A549 (cell line): Measurements from ENCODE around the gene CA11.

Source experiments
- ELK1 ChIP-seq: fragments of 150-350 bp; IDR thresholded peaks from 2 replicates; pipeline ENCODE4 v1.6.1; 2014; ENCODE audit warnings: low read depth, mild to moderate bottlenecking, low read length
- HDAC2 ChIP-seq: fragments of 200-600 bp; sonication (generic); IDR thresholded peaks from 2 replicates; pipeline ENCODE4 v1.6.1; 2016
- HES2 ChIP-seq: fragments of >200 bp; sonication (Bioruptor Twin); formaldehyde crosslinking; IDR thresholded peaks from 2 replicates; pipeline ENCODE4 v1.6.1; 2016
- MAZ ChIP-seq: fragments of 150-350 bp; IDR thresholded peaks from 2 replicates; pipeline ENCODE4 v1.6.1; 2014; ENCODE audit warnings: antibody characterized with exemption, low read depth, low read length, borderline replicate concordance
- POLR2A ChIP-seq: IDR thresholded peaks from 2 replicates; pipeline ENCODE4 v1.6.1; 2012; ENCODE audit warnings: mild to moderate bottlenecking, low read length
- RAD21 ChIP-seq, 2 experiments: fragments of >200 bp in 1 of 2; sonication (Bioruptor Twin) in 1 of 2; formaldehyde crosslinking in 1 of 2; IDR thresholded peaks in 1 of 2; conservative IDR thresholded peaks in 1 of 2; 2 replicates in 1 of 2; 3 replicates in 1 of 2; pipeline ENCODE4 v1.6.1; 2012 to 2018; ENCODE audit warnings: inconsistent platforms in 1 of 2
- SMC3 ChIP-seq: fragments of >200 bp; sonication (Bioruptor Twin); formaldehyde crosslinking; IDR thresholded peaks from 3 replicates; pipeline ENCODE4 v1.6.1; 2018; ENCODE audit warnings: inconsistent platforms
- USF2 ChIP-seq: fragments of 450-650 bp; IDR thresholded peaks from 2 replicates; pipeline ENCODE4 v1.6.1; 2014; ENCODE audit warnings: antibody characterized with exemption
- TF ChIP-seq, protein P1 (sequence below): IDR thresholded peaks from 2 replicates; pipeline ENCODE4 v1.6.1; 2012
- TF ChIP-seq, protein P2 (sequence below): fragments of >200 bp; sonication (Bioruptor Twin); formaldehyde crosslinking; IDR thresholded peaks from 3 replicates; pipeline ENCODE4 v1.5.1; 2016
- TF ChIP-seq, protein P3 (sequence below): fragments of 250-450 bp; sonication (Bioruptor Pico); IDR thresholded peaks from 2 replicates; pipeline ENCODE4 v1.5.0; 2021; ENCODE audit warnings: mild to moderate bottlenecking, moderate library complexity, borderline replicate concordance
- TF ChIP-seq, protein P4 (sequence below): fragments of >200 bp; sonication (Bioruptor Twin); formaldehyde crosslinking; IDR thresholded peaks from 3 replicates; pipeline ENCODE4 v1.6.1; 2016

- TF ChIP-seq, protein P1, sequence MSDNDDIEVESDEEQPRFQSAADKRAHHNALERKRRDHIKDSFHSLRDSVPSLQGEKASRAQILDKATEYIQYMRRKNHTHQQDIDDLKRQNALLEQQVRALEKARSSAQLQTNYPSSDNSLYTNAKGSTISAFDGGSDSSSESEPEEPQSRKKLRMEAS: no peak
- no peak for TF ChIP-seq RAD21 (conservative IDR thresholded peaks at IDR 0.05 in 1 of 2, IDR thresholded peaks at IDR 0.05 in 1 of 2)
- no peak for TF ChIP-seq SMC3
- TF ChIP-seq HDAC2: no peak
- no peak for TF ChIP-seq POLR2A
- TF ChIP-seq, protein P2, sequence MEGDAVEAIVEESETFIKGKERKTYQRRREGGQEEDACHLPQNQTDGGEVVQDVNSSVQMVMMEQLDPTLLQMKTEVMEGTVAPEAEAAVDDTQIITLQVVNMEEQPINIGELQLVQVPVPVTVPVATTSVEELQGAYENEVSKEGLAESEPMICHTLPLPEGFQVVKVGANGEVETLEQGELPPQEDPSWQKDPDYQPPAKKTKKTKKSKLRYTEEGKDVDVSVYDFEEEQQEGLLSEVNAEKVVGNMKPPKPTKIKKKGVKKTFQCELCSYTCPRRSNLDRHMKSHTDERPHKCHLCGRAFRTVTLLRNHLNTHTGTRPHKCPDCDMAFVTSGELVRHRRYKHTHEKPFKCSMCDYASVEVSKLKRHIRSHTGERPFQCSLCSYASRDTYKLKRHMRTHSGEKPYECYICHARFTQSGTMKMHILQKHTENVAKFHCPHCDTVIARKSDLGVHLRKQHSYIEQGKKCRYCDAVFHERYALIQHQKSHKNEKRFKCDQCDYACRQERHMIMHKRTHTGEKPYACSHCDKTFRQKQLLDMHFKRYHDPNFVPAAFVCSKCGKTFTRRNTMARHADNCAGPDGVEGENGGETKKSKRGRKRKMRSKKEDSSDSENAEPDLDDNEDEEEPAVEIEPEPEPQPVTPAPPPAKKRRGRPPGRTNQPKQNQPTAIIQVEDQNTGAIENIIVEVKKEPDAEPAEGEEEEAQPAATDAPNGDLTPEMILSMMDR: no peak
- TF ChIP-seq MAZ: no peak
- no peak for TF ChIP-seq HES2
- TF ChIP-seq, protein P3, sequence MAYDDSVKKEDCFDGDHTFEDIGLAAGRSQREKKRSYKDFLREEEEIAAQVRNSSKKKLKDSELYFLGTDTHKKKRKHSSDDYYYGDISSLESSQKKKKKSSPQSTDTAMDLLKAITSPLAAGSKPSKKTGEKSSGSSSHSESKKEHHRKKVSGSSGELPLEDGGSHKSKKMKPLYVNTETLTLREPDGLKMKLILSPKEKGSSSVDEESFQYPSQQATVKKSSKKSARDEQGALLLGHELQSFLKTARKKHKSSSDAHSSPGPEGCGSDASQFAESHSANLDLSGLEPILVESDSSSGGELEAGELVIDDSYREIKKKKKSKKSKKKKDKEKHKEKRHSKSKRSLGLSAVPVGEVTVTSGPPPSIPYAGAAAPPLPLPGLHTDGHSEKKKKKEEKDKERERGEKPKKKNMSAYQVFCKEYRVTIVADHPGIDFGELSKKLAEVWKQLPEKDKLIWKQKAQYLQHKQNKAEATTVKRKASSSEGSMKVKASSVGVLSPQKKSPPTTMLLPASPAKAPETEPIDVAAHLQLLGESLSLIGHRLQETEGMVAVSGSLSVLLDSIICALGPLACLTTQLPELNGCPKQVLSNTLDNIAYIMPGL (CRISPR knock-in tag): no peak
- TF ChIP-seq USF2: no peak
- TF ChIP-seq, protein P4, sequence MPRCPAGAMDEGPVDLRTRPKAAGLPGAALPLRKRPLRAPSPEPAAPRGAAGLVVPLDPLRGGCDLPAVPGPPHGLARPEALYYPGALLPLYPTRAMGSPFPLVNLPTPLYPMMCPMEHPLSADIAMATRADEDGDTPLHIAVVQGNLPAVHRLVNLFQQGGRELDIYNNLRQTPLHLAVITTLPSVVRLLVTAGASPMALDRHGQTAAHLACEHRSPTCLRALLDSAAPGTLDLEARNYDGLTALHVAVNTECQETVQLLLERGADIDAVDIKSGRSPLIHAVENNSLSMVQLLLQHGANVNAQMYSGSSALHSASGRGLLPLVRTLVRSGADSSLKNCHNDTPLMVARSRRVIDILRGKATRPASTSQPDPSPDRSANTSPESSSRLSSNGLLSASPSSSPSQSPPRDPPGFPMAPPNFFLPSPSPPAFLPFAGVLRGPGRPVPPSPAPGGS: no peak
- no peak for TF ChIP-seq ELK1
Observed at GRCh38 chr19:48644355-48644754, 1.6 kb downstream of the CA11 start.
